Neural cell (in vitro differentiated cells): ENCODE data around the gene FN3K. TPM values are rescaled to one million over a fixed set of nuclear protein-coding genes. Genes with fewer than 3 reads are reported as not detected.

Experiments used
- H2AFZ ChIP-seq: fragments of 200-600, 300-800 bp; sonication (generic), shearing (Covaris generic); 2 replicates; pipeline ENCODE4 v1.6.0; 2014; ENCODE audit warnings: low read depth, mild to moderate bottlenecking, antibody characterized with exemption, low read length, moderate library complexity
- H3F3A ChIP-seq: fragments of 200-600 bp; shearing (Covaris generic); 2 replicates; pipeline ENCODE4 v1.6.1; 2016; ENCODE audit warnings: mild to moderate bottlenecking, moderate library complexity, mixed read lengths, antibody characterized with exemption, low read length; ENCODE audit not compliant: insufficient read depth, poor library complexity, severe bottlenecking
- H3K27ac ChIP-seq: fragments of 200-600, 300-800 bp; sonication (generic), shearing (Covaris generic); 2 replicates; pipeline ENCODE4 v1.5.1; 2014; ENCODE audit warnings: mild to moderate bottlenecking, low read length, moderate library complexity
- H3K27me3 ChIP-seq: fragments of 300-800, 200-600 bp; sonication (generic), shearing (Covaris generic); 2 replicates; pipeline ENCODE4 v1.6.0; 2014; ENCODE audit warnings: mild to moderate bottlenecking, low read depth, low read length, moderate library complexity; ENCODE audit not compliant: insufficient read depth
- H3K36me3 ChIP-seq: fragments of 300-800, 200-600 bp; sonication (generic), shearing (Covaris generic); 2 replicates; pipeline ENCODE4 v1.5.1; 2014; ENCODE audit warnings: mild to moderate bottlenecking, antibody characterized with exemption, low read length, moderate library complexity; ENCODE audit not compliant: insufficient read depth
- H3K4me2 ChIP-seq: fragments of 300-800, 200-600 bp; sonication (generic), shearing (Covaris generic); 2 replicates; pipeline ENCODE4 v1.6.0; 2014; ENCODE audit warnings: mild to moderate bottlenecking, low read length
- H3K4me3 ChIP-seq: fragments of 300-800, 200-600 bp; sonication (generic), shearing (Covaris generic); 2 replicates; pipeline ENCODE4 v1.5.1; 2014; ENCODE audit warnings: mild to moderate bottlenecking, low read length, moderate library complexity
- H3K79me2 ChIP-seq: fragments of 200-600 bp; shearing (Covaris generic); replicated peaks from 2 replicates; pipeline ENCODE4 v1.6.0; 2014; ENCODE audit warnings: mild to moderate bottlenecking, low read length, moderate library complexity; ENCODE audit not compliant: insufficient read depth
- H3K9ac ChIP-seq: fragments of 300-800, 200-600 bp; sonication (generic), shearing (Covaris generic); 2 replicates; pipeline ENCODE4 v1.6.1; 2016; ENCODE audit warnings: mild to moderate bottlenecking, low read length, mixed read lengths
- H3K9me2 ChIP-seq: fragments of 200-600 bp; shearing (Covaris generic); 2 replicates; pipeline ENCODE4 v1.6.1; 2016; ENCODE audit warnings: mild to moderate bottlenecking, low read length, mixed read lengths; ENCODE audit not compliant: insufficient read depth
- H3K9me3 ChIP-seq: fragments of 200-600, 300-800 bp; sonication (generic), shearing (Covaris generic); 2 replicates; pipeline ENCODE4 v1.6.1; 2016; ENCODE audit warnings: mild to moderate bottlenecking, mixed run types, low read length, moderate library complexity, mixed read lengths
- H4K20me1 ChIP-seq: fragments of 200-600 bp; shearing (Covaris generic); 2 replicates; pipeline ENCODE4 v1.6.1; 2016; ENCODE audit warnings: mild to moderate bottlenecking, mixed run types; ENCODE audit not compliant: insufficient read depth
- EP300 ChIP-seq: fragments of 450-650 bp; conservative IDR thresholded peaks from 2 replicates; pipeline ENCODE4 v1.6.1; 2014; ENCODE audit warnings: antibody characterized with exemption, mild to moderate bottlenecking, moderate library complexity; ENCODE audit not compliant: poor library complexity, severe bottlenecking
- EZH2 ChIP-seq: fragments of 200-600, 300-800 bp; shearing (Covaris generic), sonication (generic); IDR thresholded peaks from 2 replicates; pipeline ENCODE4 v1.6.1; 2014; ENCODE audit warnings: antibody characterized with exemption, low read length, borderline replicate concordance, mild to moderate bottlenecking; ENCODE audit not compliant: insufficient read depth, poor library complexity, severe bottlenecking
- MXI1 ChIP-seq: fragments of 450-650 bp; conservative IDR thresholded peaks from 2 replicates; pipeline ENCODE4 v1.6.1; 2014; ENCODE audit warnings: antibody characterized with exemption, mild to moderate bottlenecking; ENCODE audit not compliant: poor library complexity, severe bottlenecking
- POLR2AphosphoS5 ChIP-seq: IDR thresholded peaks from 2 replicates; pipeline ENCODE4 v1.6.1; 2012
- RAD21 ChIP-seq: fragments of 450-650 bp; conservative IDR thresholded peaks from 2 replicates; pipeline ENCODE4 v1.6.1; 2014; ENCODE audit warnings: antibody characterized with exemption, mild to moderate bottlenecking, moderate library complexity
- REST ChIP-seq: IDR thresholded peaks from 2 replicates; pipeline ENCODE4 v1.6.1; 2012; ENCODE audit warnings: borderline replicate concordance
- SMC3 ChIP-seq: fragments of 450-650 bp; conservative IDR thresholded peaks from 2 replicates; pipeline ENCODE4 v1.6.1; 2014; ENCODE audit warnings: antibody characterized with exemption, mild to moderate bottlenecking, moderate library complexity; ENCODE audit not compliant: poor library complexity
- TAF1 ChIP-seq: IDR thresholded peaks from 2 replicates; pipeline ENCODE4 v1.6.1; 2012; ENCODE audit warnings: low read depth
- polyA plus RNA-seq: library from polyadenylated mRNA; depleted of rRNA; stranded (reverse); fragments of >200 nt; gene quantifications from 2 replicates; pipeline ENCODE4 v1.2.3, GENCODE V29; 2014
- TF ChIP-seq, protein P1 (sequence below): fragments of 450-650 bp; IDR thresholded peaks from 2 replicates; pipeline ENCODE4 v1.5.1; 2014; ENCODE audit warnings: antibody characterized with exemption, mild to moderate bottlenecking, moderate library complexity; ENCODE audit not compliant: poor library complexity, severe bottlenecking

FN3K gene
- polyA plus RNA-seq, 1 donor from 2014 or later: 6.0 TPM

DNA sequence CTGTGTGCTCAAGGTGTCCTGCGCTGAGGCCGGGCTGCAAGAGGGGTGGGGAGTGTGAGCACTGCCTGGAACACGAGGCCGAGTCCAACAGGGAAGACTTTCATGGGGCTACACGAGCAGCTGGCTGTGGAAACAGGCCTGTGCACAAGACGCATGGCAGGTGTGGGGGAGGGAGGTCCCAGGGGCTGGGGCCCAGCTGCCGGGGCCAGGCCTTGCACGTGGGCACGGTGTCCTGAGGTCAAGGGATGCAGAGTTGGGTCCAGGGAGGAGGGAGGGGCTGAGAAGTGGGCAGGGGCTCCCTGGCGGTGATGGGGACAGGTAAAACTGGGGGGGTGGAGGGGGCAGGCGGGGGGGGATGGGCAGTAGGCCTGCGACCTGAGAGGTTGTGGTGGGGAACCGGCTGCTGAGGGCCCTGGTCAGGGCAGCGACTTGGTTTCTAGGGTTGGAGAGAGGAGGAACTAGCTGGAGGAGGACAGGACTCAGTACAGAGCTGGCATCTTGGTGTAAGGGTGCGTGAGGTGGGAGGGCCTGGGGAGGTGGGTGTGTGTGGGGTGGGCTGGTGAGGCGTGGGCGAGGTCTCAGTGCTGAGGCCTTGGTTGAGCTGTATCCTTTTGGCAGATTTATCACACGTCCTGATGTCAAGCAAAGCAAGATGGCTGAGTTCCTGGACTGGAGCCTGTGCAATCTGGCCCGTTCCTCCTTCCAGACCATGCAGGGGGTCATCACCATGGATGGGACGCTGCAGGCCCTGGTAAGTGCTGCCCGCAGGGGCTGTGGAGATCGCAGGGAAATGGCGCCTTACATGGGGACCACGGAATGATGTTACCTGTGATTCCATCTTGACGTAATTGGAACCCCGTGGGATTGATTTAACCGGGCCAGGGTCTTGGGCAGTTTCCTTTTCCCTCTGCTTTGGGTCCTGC, 45.8 kb downstream of the FN3K start:
- H3K9ac ChIP-seq: no peak overlapping the region

GRCh38 chr17:82781894-82782274, 46.5 kb downstream of the FN3K start:
- no peaks in the 10 kb centered on the region for H3K9me3 ChIP-seq
- no peak overlapping the region for H3K9ac ChIP-seq
- H3K4me2 ChIP-seq: no peak overlapping the region
- no peaks in the 10 kb centered on the region for H4K20me1 ChIP-seq
- H3K27ac ChIP-seq: no peak overlapping the region
- H3K9me2 ChIP-seq: no peaks in the 10 kb centered on the region
- no peak overlapping the region for H3K4me3 ChIP-seq
- H3K27me3 ChIP-seq: no peaks in the 10 kb centered on the region
- H3K79me2 ChIP-seq: no peaks in the 10 kb centered on the region
- H3F3A ChIP-seq: no peaks in the 10 kb centered on the region
- no peaks in the 10 kb centered on the region for H3K36me3 ChIP-seq
- H2AFZ ChIP-seq: no peak overlapping the region
- TF ChIP-seq TAF1 (no peak), SMC3 (peak; percentile 83), EP300 (no peak), EZH2 (no peak), POLR2AphosphoS5 (no peak), MXI1 (no peak)
- TF ChIP-seq, protein P1, sequence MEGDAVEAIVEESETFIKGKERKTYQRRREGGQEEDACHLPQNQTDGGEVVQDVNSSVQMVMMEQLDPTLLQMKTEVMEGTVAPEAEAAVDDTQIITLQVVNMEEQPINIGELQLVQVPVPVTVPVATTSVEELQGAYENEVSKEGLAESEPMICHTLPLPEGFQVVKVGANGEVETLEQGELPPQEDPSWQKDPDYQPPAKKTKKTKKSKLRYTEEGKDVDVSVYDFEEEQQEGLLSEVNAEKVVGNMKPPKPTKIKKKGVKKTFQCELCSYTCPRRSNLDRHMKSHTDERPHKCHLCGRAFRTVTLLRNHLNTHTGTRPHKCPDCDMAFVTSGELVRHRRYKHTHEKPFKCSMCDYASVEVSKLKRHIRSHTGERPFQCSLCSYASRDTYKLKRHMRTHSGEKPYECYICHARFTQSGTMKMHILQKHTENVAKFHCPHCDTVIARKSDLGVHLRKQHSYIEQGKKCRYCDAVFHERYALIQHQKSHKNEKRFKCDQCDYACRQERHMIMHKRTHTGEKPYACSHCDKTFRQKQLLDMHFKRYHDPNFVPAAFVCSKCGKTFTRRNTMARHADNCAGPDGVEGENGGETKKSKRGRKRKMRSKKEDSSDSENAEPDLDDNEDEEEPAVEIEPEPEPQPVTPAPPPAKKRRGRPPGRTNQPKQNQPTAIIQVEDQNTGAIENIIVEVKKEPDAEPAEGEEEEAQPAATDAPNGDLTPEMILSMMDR: peak; percentile 83

More for the DNA sequence above, 45.8 kb downstream of the FN3K start:
- no peak overlapping the region for H3K4me2 ChIP-seq
- H2AFZ ChIP-seq: no peak overlapping the region
- H3K27ac ChIP-seq: no peak overlapping the region
- H4K20me1 ChIP-seq: no peaks in the 10 kb centered on the region
- H3K27me3 ChIP-seq: no peaks in the 10 kb centered on the region
- no peaks in the 10 kb centered on the region for H3K9me3 ChIP-seq
- H3K4me3 ChIP-seq: no peak overlapping the region
- H3F3A ChIP-seq: no peaks in the 10 kb centered on the region
- no peaks in the 10 kb centered on the region for H3K36me3 ChIP-seq
- H3K79me2 ChIP-seq: no peaks in the 10 kb centered on the region
- no peak for TF ChIP-seq EP300
- TF ChIP-seq, protein P1: no peak
- no peak for TF ChIP-seq MXI1
- no peak for TF ChIP-seq TAF1
- no peak for TF ChIP-seq REST
- no peak for TF ChIP-seq RAD21
- TF ChIP-seq EZH2: no peak
- TF ChIP-seq POLR2AphosphoS5: no peak
- TF ChIP-seq SMC3: no peak
- no peaks in the 10 kb centered on the region for H3K9me2 ChIP-seq
